HG02571 (cell line): ENCODE measurements around the gene TAS2R40.
"Not testable (repeated sequence)": the region's sequence is repeated elsewhere in the genome, so short reads cannot be mapped to it uniquely, and the experiment has no call there.

Source experiments
- ATAC-seq: cut with Tn5 transposase; IDR thresholded peaks from one replicate; pipeline ENCODE4 v1.9.1; 2021; ENCODE audit warnings: mild to moderate bottlenecking, moderate library complexity; ENCODE audit not compliant: unreplicated experiment

TAS2R40 gene

GRCh38 chr7:143248761-143249354 lies 27.0 kb downstream of the TAS2R40 start:
- no peak for ATAC-seq

GRCh38 chr7:143250199-143250598 lies 28.4 kb downstream of the TAS2R40 start:
- no peak for ATAC-seq

GRCh38 chr7:143250822-143251221 lies 29.0 kb downstream of the TAS2R40 start:
- ATAC-seq = no peak

- no peak for ATAC-seq
Observed at GRCh38 chr7:143252006-143252405, 30.2 kb downstream of the TAS2R40 start.

- ATAC-seq = no peak
Observed at GRCh38 chr7:143255564-143255963, 33.7 kb downstream of the TAS2R40 start.

- ATAC-seq = no peak
Observed at GRCh38 chr7:143256325-143256724, 34.5 kb downstream of the TAS2R40 start.

- peak; percentile 76 for ATAC-seq
Observed at GRCh38 chr7:143256932-143257331, 35.1 kb downstream of the TAS2R40 start.

GRCh38 chr7:143257501-143257900 lies 35.7 kb downstream of the TAS2R40 start:
- ATAC-seq = no peak

GRCh38 chr7:143258831-143259230 lies 37.0 kb downstream of the TAS2R40 start:
- ATAC-seq = peak; percentile 25

- ATAC-seq = no peak
Observed at GRCh38 chr7:143259765-143260164, 37.9 kb downstream of the TAS2R40 start.

GRCh38 chr7:143261901-143262300 lies 40.1 kb downstream of the TAS2R40 start:
- no peak for ATAC-seq

GRCh38 chr7:143263266-143264195 lies 41.7 kb downstream of the TAS2R40 start, which contains the start of gene GSTK1:
Gene GSTK1 (plus strand): TSS chr7:143263441. CDS start chr7:143263514, 73 bp downstream.
- ATAC-seq = peak; percentile 98

- not testable (repeated sequence) for ATAC-seq
Observed at GRCh38 chr7:143264196-143264568, 42.3 kb downstream of the TAS2R40 start.

- ATAC-seq = no peak
Observed at GRCh38 chr7:143265017-143265693, 43.3 kb downstream of the TAS2R40 start.

- ATAC-seq = no peak
Observed at GRCh38 chr7:143269251-143269650, 47.4 kb downstream of the TAS2R40 start.

GRCh38 chr7:143271240-143271639 lies 49.4 kb downstream of the TAS2R40 start:
- ATAC-seq = no peak
